GM21576 (cell line): ENCODE results near the gene TAF1.
"Not testable (repeated sequence)": the region's sequence is repeated elsewhere in the genome, so short reads cannot be mapped to it uniquely, and the experiment has no call there.

ENCODE experiments used
- ATAC-seq: cut with Tn5 transposase; IDR thresholded peaks from one replicate; pipeline ENCODE4 v1.9.1; 2021; ENCODE audit warnings: mild to moderate bottlenecking, moderate library complexity; ENCODE audit not compliant: unreplicated experiment

TAF1 gene, protein sequence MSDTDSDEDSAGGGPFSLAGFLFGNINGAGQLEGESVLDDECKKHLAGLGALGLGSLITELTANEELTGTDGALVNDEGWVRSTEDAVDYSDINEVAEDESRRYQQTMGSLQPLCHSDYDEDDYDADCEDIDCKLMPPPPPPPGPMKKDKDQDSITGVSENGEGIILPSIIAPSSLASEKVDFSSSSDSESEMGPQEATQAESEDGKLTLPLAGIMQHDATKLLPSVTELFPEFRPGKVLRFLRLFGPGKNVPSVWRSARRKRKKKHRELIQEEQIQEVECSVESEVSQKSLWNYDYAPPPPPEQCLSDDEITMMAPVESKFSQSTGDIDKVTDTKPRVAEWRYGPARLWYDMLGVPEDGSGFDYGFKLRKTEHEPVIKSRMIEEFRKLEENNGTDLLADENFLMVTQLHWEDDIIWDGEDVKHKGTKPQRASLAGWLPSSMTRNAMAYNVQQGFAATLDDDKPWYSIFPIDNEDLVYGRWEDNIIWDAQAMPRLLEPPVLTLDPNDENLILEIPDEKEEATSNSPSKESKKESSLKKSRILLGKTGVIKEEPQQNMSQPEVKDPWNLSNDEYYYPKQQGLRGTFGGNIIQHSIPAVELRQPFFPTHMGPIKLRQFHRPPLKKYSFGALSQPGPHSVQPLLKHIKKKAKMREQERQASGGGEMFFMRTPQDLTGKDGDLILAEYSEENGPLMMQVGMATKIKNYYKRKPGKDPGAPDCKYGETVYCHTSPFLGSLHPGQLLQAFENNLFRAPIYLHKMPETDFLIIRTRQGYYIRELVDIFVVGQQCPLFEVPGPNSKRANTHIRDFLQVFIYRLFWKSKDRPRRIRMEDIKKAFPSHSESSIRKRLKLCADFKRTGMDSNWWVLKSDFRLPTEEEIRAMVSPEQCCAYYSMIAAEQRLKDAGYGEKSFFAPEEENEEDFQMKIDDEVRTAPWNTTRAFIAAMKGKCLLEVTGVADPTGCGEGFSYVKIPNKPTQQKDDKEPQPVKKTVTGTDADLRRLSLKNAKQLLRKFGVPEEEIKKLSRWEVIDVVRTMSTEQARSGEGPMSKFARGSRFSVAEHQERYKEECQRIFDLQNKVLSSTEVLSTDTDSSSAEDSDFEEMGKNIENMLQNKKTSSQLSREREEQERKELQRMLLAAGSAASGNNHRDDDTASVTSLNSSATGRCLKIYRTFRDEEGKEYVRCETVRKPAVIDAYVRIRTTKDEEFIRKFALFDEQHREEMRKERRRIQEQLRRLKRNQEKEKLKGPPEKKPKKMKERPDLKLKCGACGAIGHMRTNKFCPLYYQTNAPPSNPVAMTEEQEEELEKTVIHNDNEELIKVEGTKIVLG (N-terminal part only)

DNA sequence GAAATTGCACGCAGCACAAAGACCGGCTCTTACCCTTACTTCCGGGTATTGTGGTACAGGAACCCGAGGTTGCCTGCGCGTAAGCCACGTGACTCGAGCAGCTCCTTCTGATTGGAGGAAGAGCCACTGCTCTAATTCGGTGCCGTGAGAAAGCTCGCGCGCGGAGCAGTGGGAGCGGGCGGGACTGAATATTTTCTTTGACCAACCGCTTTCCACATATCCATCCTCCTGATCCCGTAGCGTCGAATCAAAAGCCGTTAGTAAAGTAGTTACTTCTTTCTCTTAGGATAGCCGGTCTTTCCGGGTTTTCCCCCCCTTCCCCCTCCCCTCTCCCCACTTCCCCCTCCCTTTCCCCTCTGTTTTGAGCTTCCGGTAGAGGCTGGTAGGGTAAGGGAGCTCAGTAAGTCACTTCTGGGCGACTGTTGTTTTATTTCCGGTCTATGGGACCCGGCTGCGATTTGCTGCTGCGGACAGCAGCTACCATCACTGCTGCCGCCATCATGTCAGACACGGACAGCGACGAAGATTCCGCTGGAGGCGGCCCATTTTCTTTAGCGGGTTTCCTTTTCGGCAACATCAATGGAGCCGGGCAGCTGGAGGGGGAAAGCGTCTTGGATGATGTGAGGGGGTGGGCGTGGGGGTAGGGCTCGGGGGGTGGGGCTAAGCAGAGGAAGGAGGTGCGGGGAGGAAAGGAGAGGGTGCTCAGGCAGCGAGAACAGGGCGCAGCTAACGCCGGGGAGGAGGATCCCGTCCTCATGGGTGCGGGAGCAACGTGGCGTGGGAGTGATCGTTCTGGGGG, at the start of gene TAF1:
TAF1 (plus strand) TSS at position 483 of the 799 bp plus-strand sequence; CDS start at position 501, 18 bp downstream.
- peak; percentile 87 for ATAC-seq

DNA sequence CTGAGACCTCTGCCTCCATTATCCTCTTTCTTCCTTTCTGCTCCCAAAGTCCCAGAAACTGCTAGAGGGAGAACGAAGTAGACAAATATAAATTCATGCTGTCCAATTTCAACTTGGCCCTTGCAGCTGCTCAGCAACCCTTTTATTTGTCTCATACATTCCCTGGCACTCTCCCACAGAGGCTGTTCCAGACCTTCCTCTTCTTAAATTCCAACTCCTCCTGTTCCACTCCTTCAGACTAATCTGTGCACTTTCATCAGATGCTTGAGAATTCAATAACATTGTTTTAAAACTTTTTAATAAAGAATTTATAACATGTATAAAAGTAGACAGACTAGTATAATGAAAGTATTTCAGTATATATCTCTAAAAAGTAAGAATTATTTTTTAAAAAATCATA, 49.2 kb upstream of the TAF1 start:
- not testable (repeated sequence) for ATAC-seq

DNA sequence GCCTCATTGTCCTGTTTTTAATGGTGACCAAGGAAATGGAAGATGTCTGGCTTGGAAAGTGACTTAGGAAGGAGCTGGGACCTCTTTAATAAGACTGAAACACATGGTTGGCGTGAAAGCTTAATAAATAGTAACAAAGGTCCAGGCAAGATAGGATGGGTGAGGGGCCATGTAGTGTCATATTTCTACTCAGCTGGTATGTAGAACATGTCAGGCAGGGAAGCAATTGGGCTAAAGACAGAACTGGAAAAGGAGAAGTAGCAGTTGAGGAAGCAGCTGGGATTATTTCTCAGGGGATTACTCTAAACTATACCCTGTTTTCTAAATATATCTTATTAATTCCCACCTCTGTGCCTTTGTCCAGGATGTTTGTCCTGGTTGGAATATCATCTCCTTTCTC, 46.0 kb upstream of the TAF1 start:
- ATAC-seq = no peak

DNA sequence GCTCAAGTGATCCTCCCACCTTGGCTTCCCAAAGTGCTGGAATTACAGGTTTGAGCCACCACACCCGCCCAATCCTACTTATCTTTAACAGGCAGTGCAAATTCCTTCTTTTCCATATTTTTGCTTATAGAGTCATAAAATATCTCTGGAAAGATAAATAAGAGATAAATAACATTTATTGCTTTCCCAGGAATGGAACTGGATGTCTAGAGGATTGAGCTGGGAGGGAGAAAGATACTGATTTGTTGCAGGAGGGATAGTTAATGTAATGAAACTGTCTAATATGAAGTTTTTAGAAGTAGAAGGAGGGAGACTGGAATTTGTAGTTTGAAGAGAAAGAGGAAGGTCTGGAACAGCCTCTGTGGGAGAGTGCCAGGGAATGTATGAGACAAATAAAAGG, 44.4 kb upstream of the TAF1 start:
- ATAC-seq = no peak

DNA sequence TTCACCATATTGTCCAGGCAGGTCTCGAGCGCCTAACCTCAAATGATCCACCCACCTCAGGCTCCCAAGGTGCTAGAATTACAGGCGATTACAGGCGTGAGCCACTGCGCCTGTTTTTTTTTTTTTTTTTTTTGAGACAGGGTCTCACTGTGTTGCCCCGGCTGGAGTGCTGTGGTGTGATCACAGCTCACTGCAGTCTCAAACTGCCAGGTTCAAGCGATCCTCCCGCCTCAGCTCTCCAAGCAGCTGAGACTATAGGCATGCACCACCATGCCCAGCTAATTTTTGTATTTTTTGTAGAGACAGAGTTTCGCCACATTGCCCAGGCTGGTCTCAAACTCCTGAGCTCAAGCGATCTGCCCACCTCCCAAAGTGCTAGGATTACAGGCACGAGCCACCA, 41.7 kb upstream of the TAF1 start:
- not testable (repeated sequence) for ATAC-seq

DNA sequence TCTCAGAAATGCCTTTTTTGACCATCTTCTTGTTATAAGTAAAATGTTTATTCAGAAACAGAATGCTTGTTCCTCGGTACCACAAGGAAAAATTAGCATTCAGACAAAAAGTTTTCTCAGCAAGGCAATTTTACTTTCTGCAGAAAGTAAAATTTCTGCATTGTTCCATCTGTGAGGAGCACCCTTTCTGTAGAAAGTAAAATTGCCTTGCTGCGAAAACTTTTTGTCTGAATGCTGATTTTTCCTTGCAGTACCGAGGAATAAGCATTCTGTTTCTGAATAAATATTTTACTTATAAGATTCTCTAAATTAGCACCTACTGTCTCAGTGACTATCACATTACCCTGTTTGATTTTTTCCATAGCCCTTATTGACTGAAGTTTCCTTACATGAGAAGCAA, 39.8 kb upstream of the TAF1 start:
- no peak for ATAC-seq

DNA sequence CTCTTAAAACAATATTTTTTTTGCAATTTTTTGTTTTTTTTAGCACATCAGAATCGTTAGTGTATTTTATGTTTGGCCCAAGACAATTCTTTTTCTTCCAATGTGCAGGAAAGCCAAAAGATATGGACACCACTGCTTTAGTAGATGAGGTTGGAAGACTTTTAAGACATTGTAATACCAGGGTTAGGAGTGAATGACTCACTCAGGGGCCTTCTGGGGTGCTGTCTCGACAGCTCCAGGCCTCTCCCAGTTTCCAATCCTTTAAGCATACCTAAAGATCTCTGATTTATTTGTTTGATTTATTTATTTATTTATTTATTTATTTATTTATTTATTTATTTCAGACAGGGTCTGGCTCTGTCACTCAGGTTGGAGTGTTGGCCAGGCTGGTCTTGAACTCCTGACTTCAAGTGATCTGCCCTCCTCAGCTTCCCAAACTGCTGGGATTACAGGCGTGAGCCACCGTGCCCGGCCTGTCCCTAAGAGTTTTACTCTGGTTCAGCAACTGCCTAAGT, 16.9 kb upstream of the TAF1 start:
- not testable (repeated sequence) for ATAC-seq

DNA sequence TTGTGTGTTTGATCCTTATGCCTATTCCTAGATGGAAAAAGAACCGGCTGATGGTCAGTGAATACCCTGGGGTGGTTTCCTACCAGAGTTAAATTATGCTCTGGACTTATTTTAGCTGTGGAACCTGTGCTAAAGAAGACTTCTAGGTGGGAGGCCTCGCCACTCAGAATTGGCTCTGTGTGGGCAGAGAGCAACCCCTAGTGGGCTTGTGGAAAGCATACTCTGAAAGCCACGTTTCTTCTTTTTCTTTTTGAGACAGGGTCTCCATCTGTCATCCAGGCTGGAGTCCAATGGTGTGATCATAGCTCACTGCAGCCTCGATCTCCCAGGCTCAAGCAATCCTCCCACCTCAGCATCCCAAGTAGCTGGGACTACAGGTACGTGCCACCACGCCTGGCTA, 16.3 kb upstream of the TAF1 start:
- ATAC-seq = not testable (repeated sequence)

DNA sequence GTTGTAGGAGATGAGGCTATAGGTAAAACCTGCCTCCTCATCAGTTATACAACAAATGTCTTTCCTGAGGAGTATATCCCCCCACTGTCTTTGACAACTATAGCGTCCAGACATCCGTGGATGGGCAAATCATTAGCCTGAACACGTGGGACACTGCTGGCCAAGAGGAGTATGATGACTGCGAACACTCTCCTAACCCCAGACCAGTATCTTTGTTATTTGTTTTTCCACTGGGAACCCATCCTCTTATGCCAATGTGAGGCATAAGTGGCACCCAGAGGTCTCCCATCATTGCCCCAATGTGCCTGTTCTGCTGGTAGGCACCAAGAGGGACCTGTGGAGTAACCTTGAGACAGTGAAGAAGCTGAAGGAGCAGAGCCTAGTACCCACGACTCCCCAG, 13.7 kb upstream of the TAF1 start:
- ATAC-seq = not testable (repeated sequence)

DNA sequence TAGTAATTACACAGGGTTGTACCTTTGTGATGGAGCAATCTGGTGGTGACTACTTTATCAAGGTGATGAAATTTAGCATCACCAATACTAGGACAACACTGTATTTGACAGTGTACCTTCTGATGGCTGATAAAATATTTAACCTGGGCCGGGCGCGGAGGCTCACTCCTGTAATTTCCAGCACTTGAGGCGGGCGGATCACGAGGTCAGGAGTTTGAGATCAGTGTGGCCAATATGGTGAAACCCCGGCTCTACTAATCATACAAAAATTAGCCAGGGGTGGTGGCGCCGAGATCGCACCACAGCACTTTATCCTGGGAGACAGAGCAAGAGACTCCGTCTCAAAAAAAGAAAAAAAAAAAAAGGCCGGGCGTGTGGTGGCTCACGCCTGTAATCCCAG, 1.9 kb upstream of the TAF1 start:
- ATAC-seq = no peak

DNA sequence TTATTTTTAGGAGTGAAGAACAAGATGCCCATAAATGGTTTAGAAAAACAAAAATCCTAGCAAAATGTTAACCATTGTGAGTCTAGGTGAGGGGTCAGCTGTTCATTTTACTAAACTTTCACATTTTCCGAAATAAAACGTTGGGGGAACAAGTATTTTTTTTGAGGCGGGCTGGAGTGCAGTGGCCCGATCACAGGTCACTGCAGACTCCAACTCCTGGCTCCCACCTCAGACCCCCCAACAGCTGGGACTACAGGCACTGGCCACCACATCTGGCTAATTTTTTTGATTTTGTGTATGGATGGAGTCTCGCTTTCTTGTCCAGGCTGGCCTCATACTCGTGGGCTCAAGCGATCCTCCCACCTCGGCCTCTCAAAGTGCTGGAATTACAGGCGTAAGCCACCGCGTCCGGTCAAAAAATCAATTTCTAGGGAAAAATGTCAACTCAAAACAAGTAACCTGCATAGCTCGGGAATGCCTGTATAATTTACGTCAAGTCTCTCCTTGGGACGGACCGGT, 742 bp upstream of the TAF1 start:
- no peak for ATAC-seq

DNA sequence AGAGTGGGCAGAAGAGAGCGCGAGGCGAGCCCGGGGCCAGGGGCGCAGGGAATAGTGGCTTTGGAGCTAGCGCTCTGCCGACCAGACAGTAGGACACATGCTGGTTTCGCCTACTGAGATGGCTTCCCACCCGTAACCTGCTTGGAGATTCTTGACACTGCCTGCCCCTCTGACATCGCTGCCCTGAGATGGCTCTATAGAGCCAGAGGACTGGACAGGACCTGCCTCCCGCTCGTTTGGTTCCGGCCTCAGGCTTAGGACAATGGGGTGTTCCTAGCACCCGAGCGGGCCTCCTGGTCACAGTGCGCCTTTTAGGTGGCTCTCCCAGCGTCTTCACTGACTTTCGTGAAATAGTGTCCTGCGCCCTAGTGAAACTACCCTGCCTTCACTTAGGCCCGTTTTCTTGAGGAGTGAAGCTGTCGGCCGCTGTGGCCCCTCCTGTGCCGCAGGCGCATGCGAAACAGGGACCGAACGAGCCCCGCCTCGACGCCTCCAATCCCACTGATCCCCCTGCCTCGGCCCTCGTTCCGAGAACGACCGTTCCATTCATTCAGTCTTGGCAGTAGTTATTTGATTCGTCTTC, 608 bp downstream of the TAF1 start:
- ATAC-seq = no peak

DNA sequence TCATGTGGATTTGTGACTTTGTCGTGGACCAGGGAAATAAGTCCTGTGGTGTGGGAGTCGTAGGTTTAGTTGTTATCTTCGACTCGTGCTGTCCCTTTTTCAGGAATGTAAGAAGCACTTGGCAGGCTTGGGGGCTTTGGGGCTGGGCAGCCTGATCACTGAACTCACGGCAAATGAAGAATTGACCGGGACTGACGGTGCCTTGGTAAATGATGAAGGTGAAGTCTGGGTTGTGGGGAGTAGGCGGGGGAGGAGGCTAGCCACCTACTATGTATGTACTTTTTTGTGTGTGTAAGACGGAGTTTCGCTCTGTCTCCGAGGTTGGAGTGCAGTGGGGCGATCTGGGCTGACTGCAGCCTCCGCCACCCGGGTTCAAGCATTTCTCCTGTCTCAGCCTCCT, 1.2 kb downstream of the TAF1 start:
- no peak for ATAC-seq

DNA sequence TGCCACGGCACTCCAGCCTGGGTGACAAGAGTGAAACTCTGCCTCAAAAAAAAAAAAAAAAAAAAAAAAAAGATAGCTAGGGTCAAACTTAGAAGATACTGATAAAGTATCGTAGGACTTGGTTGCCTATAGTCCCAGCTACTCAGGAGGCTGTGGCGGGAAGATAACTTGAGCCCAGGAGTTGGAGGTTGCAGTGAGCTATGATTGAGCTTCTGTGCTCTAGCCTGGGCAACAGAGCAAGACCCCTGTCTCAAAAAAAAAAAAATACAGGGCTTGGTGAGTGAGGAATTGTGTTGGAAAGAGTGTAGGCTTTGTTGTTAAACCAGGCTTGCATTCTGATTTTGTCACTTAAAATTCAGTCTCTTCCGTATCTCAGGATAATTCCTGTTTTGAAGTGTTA, 6.2 kb downstream of the TAF1 start:
- no peak for ATAC-seq

DNA sequence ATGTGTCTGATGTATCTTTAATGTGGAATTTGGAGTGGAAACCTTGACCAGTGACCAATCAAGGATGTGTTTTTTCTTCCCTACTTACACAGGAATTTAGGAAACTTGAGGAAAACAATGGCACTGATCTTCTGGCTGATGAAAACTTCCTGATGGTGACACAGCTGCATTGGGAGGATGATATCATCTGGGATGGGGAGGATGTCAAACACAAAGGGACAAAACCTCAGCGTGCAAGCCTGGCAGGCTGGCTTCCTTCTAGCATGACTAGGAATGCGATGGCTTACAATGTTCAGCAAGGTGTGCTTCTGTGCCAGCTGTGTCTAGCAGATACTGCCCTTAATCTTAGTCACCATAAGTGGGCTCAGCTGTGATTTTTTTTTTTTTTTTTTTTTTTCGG, 12.6 kb downstream of the TAF1 start:
- no peak for ATAC-seq

DNA sequence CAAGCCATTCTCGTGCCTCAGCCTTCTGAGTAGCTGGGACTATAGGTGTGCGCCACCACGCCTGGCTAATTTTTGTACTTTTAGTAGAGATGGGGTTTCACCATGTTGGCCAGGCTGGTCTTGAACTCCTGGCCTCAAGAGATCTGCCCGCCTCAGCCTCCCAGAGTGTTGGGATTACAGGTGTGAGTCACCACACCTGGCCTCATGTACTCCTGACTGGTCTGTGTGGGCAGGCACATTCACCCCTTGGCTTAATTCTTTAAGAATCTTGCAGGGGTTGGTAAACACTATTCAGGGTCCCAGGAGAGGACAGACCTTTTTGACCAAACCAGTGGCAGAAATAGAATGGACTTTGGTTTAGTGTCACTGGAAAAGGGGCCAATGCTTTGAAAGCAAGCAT, 25.6 kb downstream of the TAF1 start:
- ATAC-seq = not testable (repeated sequence)

DNA sequence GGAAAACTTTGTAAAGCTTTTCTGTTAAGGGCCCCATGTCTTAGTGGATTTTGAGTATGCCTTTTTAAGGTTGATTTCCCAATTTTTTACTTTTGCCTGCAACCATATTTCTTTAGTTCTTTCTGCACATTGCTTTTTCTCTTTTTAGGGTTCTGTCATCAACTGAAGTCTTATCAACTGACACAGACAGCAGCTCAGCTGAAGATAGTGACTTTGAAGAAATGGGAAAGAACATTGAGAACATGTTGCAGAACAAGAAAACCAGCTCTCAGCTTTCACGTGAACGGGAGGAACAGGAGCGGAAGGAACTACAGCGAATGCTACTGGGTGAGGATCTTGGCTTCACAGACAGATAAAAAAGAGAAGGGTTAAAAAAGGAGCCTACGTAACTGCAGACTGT, 27.8 kb downstream of the TAF1 start:
- no peak for ATAC-seq

DNA sequence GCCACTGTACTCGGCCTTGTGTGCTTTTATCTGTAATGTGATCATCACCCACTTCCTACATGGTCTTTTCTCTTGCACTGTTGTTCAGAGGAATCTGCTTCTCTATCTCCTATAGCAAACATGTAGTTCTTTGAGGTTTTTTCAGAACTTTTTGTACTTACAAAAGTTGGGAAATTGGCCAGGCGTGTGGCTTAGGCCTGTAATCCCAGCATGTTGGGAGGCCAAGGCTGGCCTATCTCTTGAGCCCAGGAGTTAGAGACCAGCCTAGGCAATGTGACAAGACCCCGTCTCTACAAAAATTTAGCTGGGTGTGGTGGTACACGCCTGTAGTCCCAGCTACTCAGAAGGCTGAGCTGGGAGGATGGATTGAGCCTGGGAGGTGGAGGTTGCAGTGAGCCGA, 30.4 kb downstream of the TAF1 start:
- ATAC-seq = no peak

DNA sequence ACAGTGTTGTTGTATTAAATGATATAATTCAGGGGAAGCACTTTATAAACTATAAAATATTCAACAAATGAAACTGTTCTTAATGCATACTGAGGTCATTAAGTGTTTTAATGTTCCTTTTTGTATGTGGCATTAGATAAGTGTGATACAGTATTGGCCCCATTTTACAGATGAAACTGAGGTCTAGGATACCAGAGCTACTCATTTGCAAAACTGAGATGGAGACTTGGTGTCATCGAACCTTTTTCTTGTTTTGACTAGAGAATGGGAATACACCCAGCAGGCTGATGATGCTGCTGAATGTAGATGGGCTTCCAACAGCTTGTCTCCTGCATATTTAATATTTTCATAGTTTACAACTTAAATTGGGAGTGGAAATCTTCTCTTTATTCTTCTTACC, 34.6 kb downstream of the TAF1 start:
- no peak for ATAC-seq
